Endodermal cell (in vitro differentiated cells): ENCODE measurements around the gene UBL3. TPM values are rescaled to one million over a fixed set of nuclear protein-coding genes. Genes with fewer than 3 reads are reported as not detected.

Experiments
- DNase-seq: peaks from one replicate; pipeline ENCODE4 v3.0.0-alpha.2; 2017
- H3K27ac ChIP-seq: 2 replicates; pipeline ENCODE4 v1.5.1; 2013; ENCODE audit warnings: mild to moderate bottlenecking, low read depth, low read length, moderate library complexity
- H3K27me3 ChIP-seq: 2 replicates; pipeline ENCODE4 v1.6.1; 2013; ENCODE audit warnings: mild to moderate bottlenecking, low read length, moderate library complexity; ENCODE audit not compliant: insufficient read depth, control insufficient read depth, poor library complexity, severe bottlenecking
- H3K36me3 ChIP-seq: 2 replicates; pipeline ENCODE4 v1.7.0; 2013; ENCODE audit warnings: mild to moderate bottlenecking, low read length, moderate library complexity; ENCODE audit not compliant: control insufficient read depth, insufficient read depth
- H3K4me1 ChIP-seq: one replicate; pipeline ENCODE4 v1.7.0; 2013; ENCODE audit warnings: low read length; ENCODE audit not compliant: control insufficient read depth, insufficient read depth
- H3K4me3 ChIP-seq: 2 replicates; pipeline ENCODE4 v1.5.1; 2013; ENCODE audit warnings: mild to moderate bottlenecking, low read length, moderate library complexity
- H3K9ac ChIP-seq: 2 replicates; pipeline ENCODE4 v1.6.1; 2013; ENCODE audit warnings: mild to moderate bottlenecking, low read length, moderate library complexity; ENCODE audit not compliant: poor library complexity, severe bottlenecking; ENCODE audit errors: extremely low read depth
- H3K9me3 ChIP-seq: 2 replicates; pipeline ENCODE4 v1.6.1; 2013; ENCODE audit warnings: mild to moderate bottlenecking, low read length, moderate library complexity; ENCODE audit not compliant: control insufficient read depth
- H3K27ac Mint-ChIP-seq: 2 replicates; pipeline ENCODE4 v1.8.0; 2020; ENCODE audit warnings: mixed read lengths
- H3K27me3 Mint-ChIP-seq: 2 replicates; pipeline ENCODE4 v1.8.0; 2021; ENCODE audit warnings: mild to moderate bottlenecking, mixed read lengths; ENCODE audit not compliant: insufficient read depth
- H3K36me3 Mint-ChIP-seq: 2 replicates; pipeline ENCODE4 v1.8.0; 2020; ENCODE audit warnings: low read depth, mixed read lengths
- H3K4me1 Mint-ChIP-seq: 2 replicates; pipeline ENCODE4 v1.8.0; 2020; ENCODE audit warnings: mixed read lengths
- H3K4me3 Mint-ChIP-seq: 2 replicates; pipeline ENCODE4 v1.8.0; 2020; ENCODE audit warnings: mild to moderate bottlenecking, moderate library complexity, mixed read lengths
- H3K9me3 Mint-ChIP-seq: 2 replicates; pipeline ENCODE4 v1.8.0; 2020; ENCODE audit warnings: mild to moderate bottlenecking, mixed read lengths
- CTCF ChIP-seq: fragments of 200-600 bp; sonication (generic); conservative IDR thresholded peaks from 2 replicates; pipeline ENCODE4 v1.5.0; 2021; ENCODE audit warnings: antibody characterized with exemption, mild to moderate bottlenecking
- WGBS, 2 experiments: methylation state at CpG; one replicate each; pipeline versions ENCODE4 v1.1.5 to v1.1.7; 2013; ENCODE audit warnings: missing lambda C conversion rate in 2 of 2, mixed read lengths in 1 of 2; ENCODE audit not compliant: insufficient coverage in 1 of 2, insufficient read length in 1 of 2; 5-methylcytosine and 5-hydroxymethylcytosine counted together
- total RNA-seq, 2 donors: library from RNA; stranded (reverse); fragmentation: NEBNext Ultra II Directional in 1 of 2; extraction: Animal tissue kit (Norgen Biotek cat#: 25700) in 1 of 2; gene quantifications; 2 replicates in 1 of 2; 3 replicates in 1 of 2; pipeline ENCODE4 v1.2.1, GENCODE V29; 2021

UBL3 gene
- total RNA-seq, 2 donors from 2014 or later = 16.5 to 22.3 TPM

- H3K27ac Mint-ChIP-seq = no peak overlapping the region
- no peak for DNase-seq
- no peak for TF ChIP-seq CTCF
- no peaks in the 10 kb centered on the region for H3K36me3 Mint-ChIP-seq
- H3K4me3 ChIP-seq = no peak overlapping the region
- 76 to 89% methylated on average over 3 to 5 of the region's 5 CpGs for WGBS, 2 experiments
- H3K27ac ChIP-seq = no peak overlapping the region
- H3K4me1 Mint-ChIP-seq = peaks cover 57% of the 10 kb centered on the region
- no peak overlapping the region for H3K9ac ChIP-seq
- no peaks in the 10 kb centered on the region for H3K9me3 Mint-ChIP-seq
- H3K27me3 Mint-ChIP-seq = no peaks in the 10 kb centered on the region
- H3K4me1 ChIP-seq = peaks cover 21% of the 10 kb centered on the region
- no peaks in the 10 kb centered on the region for H3K27me3 ChIP-seq
- H3K9me3 ChIP-seq = no peaks in the 10 kb centered on the region
- no peak overlapping the region for H3K4me3 Mint-ChIP-seq
- H3K36me3 ChIP-seq = no peaks in the 10 kb centered on the region
Observed at GRCh38 chr13:29887686-29888085, 37.3 kb upstream of the UBL3 start.

GRCh38 chr13:29887030-29887557 is 36.7 kb upstream of the UBL3 start:
- H3K36me3 Mint-ChIP-seq = no peaks in the 10 kb centered on the region
- H3K9me3 ChIP-seq = no peaks in the 10 kb centered on the region
- no peaks in the 10 kb centered on the region for H3K36me3 ChIP-seq
- H3K9me3 Mint-ChIP-seq = no peaks in the 10 kb centered on the region
- H3K4me3 ChIP-seq = no peak overlapping the region
- no peak for TF ChIP-seq CTCF
- H3K27me3 Mint-ChIP-seq = no peaks in the 10 kb centered on the region
- no peak overlapping the region for H3K9ac ChIP-seq
- H3K4me1 Mint-ChIP-seq = peaks cover 53% of the 10 kb centered on the region
- 47 to 72% methylated on average over 2 to 5 of the region's 5 CpGs for WGBS, 2 experiments
- no peak overlapping the region for H3K4me3 Mint-ChIP-seq
- no peaks in the 10 kb centered on the region for H3K27me3 ChIP-seq
- no peak overlapping the region for H3K27ac ChIP-seq
- no peak for DNase-seq
- peaks cover 15% of the 10 kb centered on the region for H3K4me1 ChIP-seq
- no peak overlapping the region for H3K27ac Mint-ChIP-seq

- Mint-ChIP-seq H3K27ac (no peak overlapping the region), H3K36me3 (no peaks in the 10 kb centered on the region), H3K4me3 (no peak overlapping the region), H3K4me1 (peaks cover 54% of the 10 kb centered on the region), H3K27me3 (no peaks in the 10 kb centered on the region), H3K9me3 (no peaks in the 10 kb centered on the region)
- WGBS, 2 experiments = 86 to 90% methylated on average over 5 to 8 of the region's 8 CpGs
- Histone ChIP-seq H3K9ac (no peak overlapping the region), H3K9me3 (no peaks in the 10 kb centered on the region), H3K36me3 (no peaks in the 10 kb centered on the region), H3K27ac (no peak overlapping the region), H3K4me3 (no peak overlapping the region), H3K4me1 (peaks cover 15% of the 10 kb centered on the region), H3K27me3 (no peaks in the 10 kb centered on the region)
- no peak for TF ChIP-seq CTCF
- no peak for DNase-seq
Observed at GRCh38 chr13:29886446-29886845, 36.0 kb upstream of the UBL3 start.
